Tibial artery (tissue), 4 donors: ENCODE data around the gene MINK1.
A peak's percentile ranks its signal among the peaks of the same experiment; 100 is the strongest.

ENCODE experiments used
- DNase-seq, 2 donors: peaks; one replicate each; pipeline ENCODE4 v3.0.0-alpha.2; 2019
- H3K27ac ChIP-seq, 2 donors: fragments of 200-600 bp; sonication (generic) in 1 of 2; 1 replicate in 1 of 2; 2 replicates in 1 of 2; pipeline ENCODE4 v1.5.1; 2018 to 2019; ENCODE audit warnings: mild to moderate bottlenecking in 1 of 2
- H3K27me3 ChIP-seq, 2 donors: fragments of 200-600 bp; sonication (generic) in 1 of 2; one replicate each; pipeline versions ENCODE4 v1.5.1 to v1.6.0; 2016 to 2019
- H3K36me3 ChIP-seq, 3 donors: fragments of 200-600 bp; sonication (generic) in 2 of 3; one replicate each; pipeline ENCODE4 v1.5.1; 2016 to 2019; ENCODE audit warnings: mild to moderate bottlenecking in 2 of 3
- H3K4me1 ChIP-seq, 4 donors: fragments of 200-600 bp; sonication (generic) in 2 of 4; 1 replicate in 3 of 4; 2 replicates in 1 of 4; pipeline ENCODE4 v1.5.1; 2016 to 2019
- H3K4me3 ChIP-seq, 2 donors: fragments of 200-600 bp; sonication (generic) in 1 of 2; 1 replicate in 1 of 2; 2 replicates in 1 of 2; pipeline ENCODE4 v1.5.1; 2018 to 2019; ENCODE audit warnings: mild to moderate bottlenecking in 2 of 2
- H3K9me3 ChIP-seq, 3 donors: fragments of 200-600 bp; sonication (generic) in 1 of 3; one replicate each; pipeline ENCODE4 v1.5.1; 2016 to 2019
- intact Hi-C: fragments of 100-400 bp; cut with DNase I; formaldehyde crosslinking; loops from one replicate; pipeline ENCODE4 v1.15.0; 2023; ENCODE audit warnings: low total_unique reads
- TF ChIP-seq, protein P1 (sequence below), 2 experiments: fragments of 200-600 bp in 1 of 2; fragments of 450-650 bp in 1 of 2; IDR thresholded peaks; one replicate each; pipeline ENCODE4 v1.5.1; 2017 to 2019; ENCODE audit warnings: antibody characterized with exemption in 2 of 2, mild to moderate bottlenecking in 1 of 2, moderate library complexity in 1 of 2

The MINK1 gene

DNA sequence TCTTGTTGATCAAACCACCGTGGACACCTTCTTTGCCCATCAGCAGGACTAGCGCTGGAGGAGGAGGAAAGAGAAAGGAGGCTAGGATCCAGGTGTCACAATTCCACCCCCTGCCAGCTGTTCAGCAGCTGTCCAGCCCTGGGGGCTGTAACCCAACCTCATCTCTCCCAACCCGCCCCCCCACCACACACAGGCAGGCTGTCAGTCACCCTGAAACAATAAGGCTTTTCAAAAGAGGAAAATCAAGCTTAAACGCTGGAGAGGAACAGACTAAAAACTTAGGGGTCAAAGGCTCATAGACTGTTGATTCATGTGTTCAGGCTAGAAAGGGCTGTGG lies 112.8 kb downstream of the MINK1 start:
- H3K9me3 ChIP-seq = no peaks in the 10 kb centered on the region
- peaks cover 6 to 64% (median 52%) of the 10 kb centered on the region in 4 donors for H3K4me1 ChIP-seq
- H3K27me3 ChIP-seq = no peaks in the 10 kb centered on the region
- peak overlapping the region; percentile 93 to 100 for H3K4me3 ChIP-seq
- H3K27ac ChIP-seq = peak overlapping the region; percentile 95 to 99
- H3K36me3 ChIP-seq = peaks cover 43 to 54% (median 45%) of the 10 kb centered on the region in 3 donors
- DNase-seq = no peak
- TF ChIP-seq, protein P1, sequence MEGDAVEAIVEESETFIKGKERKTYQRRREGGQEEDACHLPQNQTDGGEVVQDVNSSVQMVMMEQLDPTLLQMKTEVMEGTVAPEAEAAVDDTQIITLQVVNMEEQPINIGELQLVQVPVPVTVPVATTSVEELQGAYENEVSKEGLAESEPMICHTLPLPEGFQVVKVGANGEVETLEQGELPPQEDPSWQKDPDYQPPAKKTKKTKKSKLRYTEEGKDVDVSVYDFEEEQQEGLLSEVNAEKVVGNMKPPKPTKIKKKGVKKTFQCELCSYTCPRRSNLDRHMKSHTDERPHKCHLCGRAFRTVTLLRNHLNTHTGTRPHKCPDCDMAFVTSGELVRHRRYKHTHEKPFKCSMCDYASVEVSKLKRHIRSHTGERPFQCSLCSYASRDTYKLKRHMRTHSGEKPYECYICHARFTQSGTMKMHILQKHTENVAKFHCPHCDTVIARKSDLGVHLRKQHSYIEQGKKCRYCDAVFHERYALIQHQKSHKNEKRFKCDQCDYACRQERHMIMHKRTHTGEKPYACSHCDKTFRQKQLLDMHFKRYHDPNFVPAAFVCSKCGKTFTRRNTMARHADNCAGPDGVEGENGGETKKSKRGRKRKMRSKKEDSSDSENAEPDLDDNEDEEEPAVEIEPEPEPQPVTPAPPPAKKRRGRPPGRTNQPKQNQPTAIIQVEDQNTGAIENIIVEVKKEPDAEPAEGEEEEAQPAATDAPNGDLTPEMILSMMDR (IDR thresholded peaks at IDR 0.05) = no peak
- intact Hi-C loops = loop anchor here (5.0 kb wide), 1 partner anchor 51 kb away; the partner anchor contains the start of genes INCA1 and KIF1C

DNA sequence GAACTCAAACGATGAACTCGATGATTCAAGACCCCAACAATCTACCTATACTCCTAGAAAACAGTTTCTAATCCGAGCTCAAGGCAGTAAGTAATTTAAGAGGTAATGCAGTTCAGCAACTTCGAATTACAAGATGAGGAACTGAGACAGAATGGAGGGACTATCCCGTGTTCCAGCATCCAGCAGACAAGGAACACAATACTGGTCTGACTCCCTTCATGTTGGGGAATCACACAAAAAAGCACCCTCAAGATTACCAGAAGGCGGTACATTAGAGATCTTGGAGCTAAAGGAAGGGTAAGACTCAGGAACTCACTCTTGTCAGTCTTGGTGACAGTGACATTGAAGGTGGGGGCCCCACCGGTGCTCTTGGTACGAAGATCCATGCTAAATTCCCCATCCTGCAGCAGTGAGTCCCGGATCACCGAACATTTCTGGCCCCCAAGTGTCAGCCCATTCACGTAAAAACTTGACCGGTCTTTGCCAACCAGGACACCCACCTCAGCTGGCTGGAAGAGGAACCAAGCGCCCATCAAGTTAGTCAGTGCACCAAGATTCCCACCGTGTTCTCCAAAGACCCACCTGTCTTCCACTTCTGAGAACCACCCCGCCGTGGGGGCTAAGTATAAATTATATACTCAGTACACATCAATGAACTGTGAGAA lies 113.3 kb downstream of the MINK1 start:
- H3K27ac ChIP-seq = peak overlapping the region; percentile 95 to 99
- no peak for DNase-seq
- H3K4me3 ChIP-seq = peak overlapping the region; percentile 93 to 100
- no peaks in the 10 kb centered on the region for H3K27me3 ChIP-seq
- peaks cover 43 to 54% (median 45%) of the 10 kb centered on the region in 3 donors for H3K36me3 ChIP-seq
- TF ChIP-seq, protein P1 (IDR thresholded peaks at IDR 0.05) = no peak
- H3K4me1 ChIP-seq = peaks cover 6 to 63% (median 48%) of the 10 kb centered on the region in 4 donors
- H3K9me3 ChIP-seq = no peaks in the 10 kb centered on the region
- intact Hi-C loops = loop anchor here (5.0 kb wide), 1 partner anchor 51 kb away; the partner anchor contains the start of genes INCA1 and KIF1C

DNA sequence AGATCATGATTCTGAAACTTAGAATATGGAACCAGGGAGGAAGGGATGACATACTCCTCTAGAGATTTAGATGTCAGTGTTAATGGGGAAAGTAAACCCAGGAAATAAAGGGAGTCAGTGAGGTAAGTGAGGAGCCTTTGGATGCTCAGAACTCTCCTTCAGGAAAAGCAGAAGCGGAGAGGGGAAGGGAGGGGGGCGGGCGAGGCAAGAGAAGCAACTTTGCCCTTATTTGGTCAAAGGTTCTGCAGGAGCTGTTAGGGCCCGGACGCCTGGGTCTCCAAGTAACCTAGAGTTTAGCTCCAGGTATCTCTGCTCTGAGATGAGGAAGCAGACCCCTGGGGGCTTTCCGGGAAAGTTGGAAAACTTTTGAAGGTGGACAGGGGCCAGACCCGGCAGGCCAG lies 113.9 kb downstream of the MINK1 start:
- TF ChIP-seq, protein P1 (IDR thresholded peaks at IDR 0.05) = no peak
- Histone ChIP-seq H3K4me1 (peaks cover 6 to 58% (median 43%) of the 10 kb centered on the region in 4 donors), H3K27me3 (no peaks in the 10 kb centered on the region), H3K36me3 (peaks cover 42 to 52% (median 44%) of the 10 kb centered on the region in 3 donors), H3K27ac (peak overlapping the region; percentile 95 to 99), H3K4me3 (peak overlapping the region; percentile 93 to 100), H3K9me3 (no peaks in the 10 kb centered on the region)
- intact Hi-C loops = loop anchor here (5.0 kb wide), 1 partner anchor 50 kb away; the partner anchor contains the start of genes INCA1 and KIF1C
- DNase-seq = peak in 1 of 2 donors; percentile 36
